ENCODE data around the gene ZNF160.
"Not testable (repeated sequence)": the region's sequence is repeated elsewhere in the genome, so short reads cannot be mapped to it uniquely, and the experiment has no call there.

Gene ZNF160

GRCh38 chr19:53103234-53104203, at the start of gene ZNF160:
Gene ZNF160, minus strand, starts transcription at chr19:53103422. Its CDS starts 17,146 bp downstream, at chr19:53086276.
- peak; percentile 97 for DNase-seq (ENCODE audit: low read depth)

- DNase-seq (ENCODE audit: low read depth), result no peak
Observed at GRCh38 chr19:53147645-53148044, 44.4 kb upstream of the ZNF160 start.

GRCh38 chr19:53140351-53140750, 37.1 kb upstream of the ZNF160 start:
- DNase-seq (ENCODE audit: low read depth), result no peak

GRCh38 chr19:53136432-53136831, 33.2 kb upstream of the ZNF160 start:
- DNase-seq (ENCODE audit: low read depth), result no peak

GRCh38 chr19:53132141-53132991, 29.1 kb upstream of the ZNF160 start, which contains the start of gene ZNF415:
Gene ZNF415, minus strand, starts transcription at chr19:53132910. Its CDS starts 10,234 bp downstream, at chr19:53122676.
- DNase-seq (ENCODE audit: low read depth), result peak; percentile 11

- DNase-seq (ENCODE audit: low read depth), result no peak
Observed at GRCh38 chr19:53131727-53132126, 28.5 kb upstream of the ZNF160 start.

GRCh38 chr19:53131085-53131590, 27.9 kb upstream of the ZNF160 start:
- DNase-seq (ENCODE audit: low read depth), result no peak

GRCh38 chr19:53130506-53130905, 27.3 kb upstream of the ZNF160 start:
- no peak for DNase-seq (ENCODE audit: low read depth)

- not testable (repeated sequence) for DNase-seq (ENCODE audit: low read depth)
Observed at GRCh38 chr19:53126733-53127526, 23.7 kb upstream of the ZNF160 start.

- DNase-seq (ENCODE audit: low read depth), result no peak
Observed at GRCh38 chr19:53123400-53123799, 20.2 kb upstream of the ZNF160 start.

- no peak for DNase-seq (ENCODE audit: low read depth)
Observed at GRCh38 chr19:53112286-53112685, 9.1 kb upstream of the ZNF160 start.

GRCh38 chr19:53109527-53109926, 6.3 kb upstream of the ZNF160 start:
- DNase-seq (ENCODE audit: low read depth), result no peak

GRCh38 chr19:53102756-53103233, 427 bp downstream of the ZNF160 start:
- DNase-seq (ENCODE audit: low read depth), result peak; percentile 22

- no peak for DNase-seq (ENCODE audit: low read depth)
Observed at GRCh38 chr19:53102206-53102755, 941 bp downstream of the ZNF160 start.

GRCh38 chr19:53101518-53101917, 1.7 kb downstream of the ZNF160 start:
- DNase-seq (ENCODE audit: low read depth), result peak; percentile 1

GRCh38 chr19:53098570-53098969, 4.7 kb downstream of the ZNF160 start:
- DNase-seq (ENCODE audit: low read depth), result not testable (repeated sequence)

- not testable (repeated sequence) for DNase-seq (ENCODE audit: low read depth)
Observed at GRCh38 chr19:53096982-53097690, 6.1 kb downstream of the ZNF160 start.

GRCh38 chr19:53096579-53096978, 6.6 kb downstream of the ZNF160 start:
- DNase-seq (ENCODE audit: low read depth), result not testable (repeated sequence)

- DNase-seq (ENCODE audit: low read depth), result no peak
Observed at GRCh38 chr19:53094754-53095575, 8.3 kb downstream of the ZNF160 start.
